Breast epithelium (tissue), 3 donors: Measurements from ENCODE around the gene FAM110A.

Experiments used
- CTCF ChIP-seq, 3 donors: fragments of 450-650 bp; IDR thresholded peaks; one replicate each; pipeline ENCODE4 v1.5.1; 2016 to 2017; ENCODE audit warnings: antibody characterized with exemption in 3 of 3, mild to moderate bottlenecking in 3 of 3, moderate library complexity in 3 of 3
- POLR2A ChIP-seq: fragments of 450-650 bp; IDR thresholded peaks from one replicate; pipeline ENCODE4 v1.6.1; 2016; ENCODE audit warnings: antibody characterized with exemption, mild to moderate bottlenecking, moderate library complexity
- POLR2AphosphoS5 ChIP-seq, 3 donors: sonication (generic); formaldehyde crosslinking; IDR thresholded peaks; one replicate each; pipeline ENCODE4 v1.6.1; 2017; ENCODE audit warnings: antibody characterized with exemption in 3 of 3

- TF ChIP-seq POLR2A: no peak
- TF ChIP-seq CTCF (IDR thresholded peaks at IDR 0.05): no peak
- no peak for TF ChIP-seq POLR2AphosphoS5 (IDR thresholded peaks at IDR 0.05)
These were observed 12.3 kb upstream of the FAM110A start for GRCh38 chr20:821046-821730.
